SK-N-SH (cell line): ENCODE measurements around the gene FUT7. TPM values are rescaled to one million over a fixed set of nuclear protein-coding genes. Genes with fewer than 3 reads are reported as not detected.

ENCODE experiments used
- CTCF ChIA-PET: fragments of 300-600, 350-600 bp; formaldehyde crosslinking; extraction: SDS; loops from one replicate; lab custom pipeline; 2021; lab: Yijun Ruan, JAX
- POLR2A ChIA-PET: fragments of 350-600 bp; sonication (Branson Sonifier 250); formaldehyde crosslinking; extraction: SDS; loops from one replicate; lab custom pipeline; 2020; ENCODE audit warnings: antibody characterized with exemption, inconsistent platforms; lab: Yijun Ruan, JAX
- DNase-seq: peaks from one replicate; pipeline ENCODE4 v3.0.0; 2012
- H2AFZ ChIP-seq: fragments of 200-600 bp; sonication (generic); 2 replicates; pipeline ENCODE4 v1.8.1; 2016; ENCODE audit warnings: antibody characterized with exemption, mild to moderate bottlenecking, low read depth
- H3F3A ChIP-seq: fragments of 200-600 bp; sonication (generic); replicated peaks from 2 replicates; pipeline ENCODE3; 2016; ENCODE audit warnings: antibody characterized with exemption, mild to moderate bottlenecking; ENCODE audit not compliant: insufficient read depth
- H3K27ac ChIP-seq, 2 experiments: fragments of 200-500 bp in 1 of 2; fragments of 200-600 bp in 1 of 2; sonication (Bioruptor generic) in 1 of 2; sonication (generic), shearing (Covaris generic) in 1 of 2; 2 replicates each; pipeline versions ENCODE4 v1.5.1 to v1.6.1; 2014 to 2016; ENCODE audit warnings: low read depth in 2 of 2, inconsistent platforms in 1 of 2, low read length in 1 of 2, mild to moderate bottlenecking in 1 of 2, mixed read lengths in 1 of 2
- H3K27me3 ChIP-seq: fragments of 200-600 bp; sonication (generic), shearing (Covaris generic); 2 replicates; pipeline ENCODE4 v1.6.1; 2016; ENCODE audit warnings: mixed run types; ENCODE audit not compliant: insufficient read depth
- H3K36me3 ChIP-seq, 2 experiments: fragments of 200-500 bp in 1 of 2; fragments of 200-600 bp in 1 of 2; sonication (Bioruptor generic) in 1 of 2; sonication (generic) in 1 of 2; replicated peaks in 1 of 2; 2 replicates each; pipeline versions ENCODE3 to v1.5.1; 2014 to 2016; ENCODE audit warnings: low read length in 1 of 2, mild to moderate bottlenecking in 1 of 2; ENCODE audit not compliant: insufficient read depth in 2 of 2, control insufficient read depth in 1 of 2
- H3K4me1 ChIP-seq, 2 experiments: fragments of 200-500 bp in 1 of 2; fragments of 200-600 bp in 1 of 2; sonication (Bioruptor generic) in 1 of 2; sonication (generic), shearing (Covaris generic) in 1 of 2; 2 replicates each; pipeline versions ENCODE4 v1.5.1 to v1.6.1; 2014 to 2016; ENCODE audit warnings: low read depth in 1 of 2, low read length in 1 of 2, mixed run types in 1 of 2; ENCODE audit not compliant: insufficient read depth in 2 of 2, control insufficient read depth in 1 of 2
- H3K4me2 ChIP-seq: fragments of 200-600 bp; sonication (generic), shearing (Covaris generic); 2 replicates; pipeline ENCODE4 v1.6.1; 2017; ENCODE audit warnings: mixed run types
- H3K4me3 ChIP-seq, 2 experiments: fragments of 200-500 bp in 1 of 2; fragments of 200-600 bp in 1 of 2; sonication (Bioruptor generic) in 1 of 2; sonication (generic), shearing (Covaris generic) in 1 of 2; 2 replicates each; pipeline versions ENCODE4 v1.5.1 to v1.8.1; 2014 to 2016; ENCODE audit warnings: low read depth in 2 of 2, inconsistent platforms in 1 of 2, low read length in 1 of 2, mild to moderate bottlenecking in 1 of 2, mixed read lengths in 1 of 2, moderate library complexity in 1 of 2
- H3K79me2 ChIP-seq: fragments of 200-600 bp; sonication (generic); 2 replicates; pipeline ENCODE4 v1.8.1; 2017; ENCODE audit warnings: mild to moderate bottlenecking; ENCODE audit not compliant: insufficient read depth
- H3K9ac ChIP-seq: fragments of 200-600 bp; sonication (generic); 2 replicates; pipeline ENCODE4 v1.6.1; 2017; ENCODE audit warnings: mixed run types
- H3K9me2 ChIP-seq: fragments of 200-600 bp; sonication (generic); 2 replicates; pipeline ENCODE4 v1.6.1; 2017; ENCODE audit warnings: mixed run types
- H3K9me3 ChIP-seq: fragments of 200-600 bp; sonication (generic); 2 replicates; pipeline ENCODE4 v1.6.1; 2017; ENCODE audit warnings: mixed run types, mild to moderate bottlenecking, moderate library complexity
- H4K20me1 ChIP-seq: fragments of 200-600 bp; sonication (generic); 2 replicates; pipeline ENCODE4 v1.6.1; 2017; ENCODE audit warnings: mild to moderate bottlenecking, mixed run types; ENCODE audit not compliant: insufficient read depth
- ELF1 ChIP-seq: IDR thresholded peaks from 2 replicates; pipeline ENCODE4 v1.4.0; 2012
- EP300 ChIP-seq, 2 experiments: IDR thresholded peaks; 2 replicates each; pipeline versions ENCODE4 v1.4.0 to v1.6.1; 2012; ENCODE audit warnings: borderline replicate concordance in 1 of 2, low read depth in 1 of 2, low read length in 1 of 2
- GABPA ChIP-seq: IDR thresholded peaks from 2 replicates; pipeline ENCODE4 v1.4.0; 2012; ENCODE audit warnings: low read depth, mild to moderate bottlenecking
- GATA2 ChIP-seq: sonication (generic); formaldehyde crosslinking; IDR thresholded peaks from 2 replicates; pipeline ENCODE4 v1.5.0; 2020; ENCODE audit warnings: mild to moderate bottlenecking, missing genetic modification reagents
- MEF2A ChIP-seq: IDR thresholded peaks from 2 replicates; pipeline ENCODE4 v1.4.0; 2012; ENCODE audit warnings: low read depth, borderline replicate concordance
- MXI1 ChIP-seq: IDR thresholded peaks from 2 replicates; pipeline ENCODE4 v1.6.1; 2012; ENCODE audit warnings: mild to moderate bottlenecking, low read depth, low read length, improper control_type of control experiment
- NFIC ChIP-seq: IDR thresholded peaks from 2 replicates; pipeline ENCODE4 v1.4.0; 2012; ENCODE audit warnings: borderline replicate concordance
- NRF1 ChIP-seq: IDR thresholded peaks from 2 replicates; pipeline ENCODE4 v1.6.1; 2012; ENCODE audit warnings: low read depth, mild to moderate bottlenecking, low read length
- PBX3 ChIP-seq: IDR thresholded peaks from 2 replicates; pipeline ENCODE4; 2012
- RAD21 ChIP-seq: IDR thresholded peaks from 2 replicates; pipeline ENCODE4 v1.6.1; 2012; ENCODE audit warnings: mild to moderate bottlenecking, low read length
- RCOR1 ChIP-seq: fragments of 150-350 bp; IDR thresholded peaks from 2 replicates; pipeline ENCODE4 v1.6.1; 2017; ENCODE audit warnings: antibody characterized with exemption, low read length
- RFX5 ChIP-seq: IDR thresholded peaks from 2 replicates; pipeline ENCODE4 v1.6.1; 2012; ENCODE audit warnings: mild to moderate bottlenecking, improper control_type of control experiment, low read length
- RXRA ChIP-seq: IDR thresholded peaks from 2 replicates; pipeline ENCODE4 v1.4.0; 2012; ENCODE audit warnings: low read depth, mild to moderate bottlenecking, borderline replicate concordance
- SIN3A ChIP-seq: IDR thresholded peaks from 2 replicates; pipeline ENCODE4 v1.6.1; 2012; ENCODE audit warnings: low read depth, mild to moderate bottlenecking, low read length, moderate library complexity, borderline replicate concordance
- SMC3 ChIP-seq: IDR thresholded peaks from 2 replicates; pipeline ENCODE4 v1.6.1; 2012; ENCODE audit warnings: low read depth, low read length, improper control_type of control experiment
- TCF12 ChIP-seq: IDR thresholded peaks from 2 replicates; pipeline ENCODE4 v1.4.0; 2012
- YY1 ChIP-seq: IDR thresholded peaks from 2 replicates; pipeline ENCODE4 v1.4.0; 2012; ENCODE audit warnings: low read depth, mild to moderate bottlenecking
- WGBS: methylation state at CpG from one replicate; pipeline ENCODE4 v1.1.6; 2017; ENCODE audit warnings: low lambda C conversion rate; 5-methylcytosine and 5-hydroxymethylcytosine counted together
- polyA plus RNA-seq, 3 experiments: library from polyadenylated mRNA; depleted of rRNA; stranded (reverse); fragments of >200 nt; gene quantifications; 2 replicates each; pipeline ENCODE4 v1.2.3, GENCODE V29; 2012
- TF ChIP-seq, protein P1 (sequence below): fragments of 200-600 bp; sonication (generic); IDR thresholded peaks from 2 replicates; pipeline ENCODE4 v1.6.1; 2017; ENCODE audit warnings: antibody characterized with exemption, mild to moderate bottlenecking, moderate library complexity
- TF ChIP-seq, protein P2 (sequence below): IDR thresholded peaks from 2 replicates; pipeline ENCODE4 v1.4.0; 2012; ENCODE audit warnings: low read depth
- TF ChIP-seq, protein P3 (sequence below): IDR thresholded peaks from 2 replicates; pipeline ENCODE4 v1.4.0; 2012; ENCODE audit warnings: low read depth, borderline replicate concordance
- TF ChIP-seq, protein P4 (sequence below): IDR thresholded peaks from 2 replicates; pipeline ENCODE4 v1.6.1; 2012; ENCODE audit warnings: mild to moderate bottlenecking, low read depth, low read length, moderate library complexity

FUT7 gene
- polyA plus RNA-seq, 1 of the 3 experiments (the other 2 are of a cell fraction), result not detected

GRCh38 chr9:137048655-137049543, 17.0 kb upstream of the FUT7 start (continued):
- TF ChIP-seq, protein P1, sequence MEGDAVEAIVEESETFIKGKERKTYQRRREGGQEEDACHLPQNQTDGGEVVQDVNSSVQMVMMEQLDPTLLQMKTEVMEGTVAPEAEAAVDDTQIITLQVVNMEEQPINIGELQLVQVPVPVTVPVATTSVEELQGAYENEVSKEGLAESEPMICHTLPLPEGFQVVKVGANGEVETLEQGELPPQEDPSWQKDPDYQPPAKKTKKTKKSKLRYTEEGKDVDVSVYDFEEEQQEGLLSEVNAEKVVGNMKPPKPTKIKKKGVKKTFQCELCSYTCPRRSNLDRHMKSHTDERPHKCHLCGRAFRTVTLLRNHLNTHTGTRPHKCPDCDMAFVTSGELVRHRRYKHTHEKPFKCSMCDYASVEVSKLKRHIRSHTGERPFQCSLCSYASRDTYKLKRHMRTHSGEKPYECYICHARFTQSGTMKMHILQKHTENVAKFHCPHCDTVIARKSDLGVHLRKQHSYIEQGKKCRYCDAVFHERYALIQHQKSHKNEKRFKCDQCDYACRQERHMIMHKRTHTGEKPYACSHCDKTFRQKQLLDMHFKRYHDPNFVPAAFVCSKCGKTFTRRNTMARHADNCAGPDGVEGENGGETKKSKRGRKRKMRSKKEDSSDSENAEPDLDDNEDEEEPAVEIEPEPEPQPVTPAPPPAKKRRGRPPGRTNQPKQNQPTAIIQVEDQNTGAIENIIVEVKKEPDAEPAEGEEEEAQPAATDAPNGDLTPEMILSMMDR, result no peak
- no peak for TF ChIP-seq GATA2 (CRISPR knock-in tag)
- TF ChIP-seq, protein P2, sequence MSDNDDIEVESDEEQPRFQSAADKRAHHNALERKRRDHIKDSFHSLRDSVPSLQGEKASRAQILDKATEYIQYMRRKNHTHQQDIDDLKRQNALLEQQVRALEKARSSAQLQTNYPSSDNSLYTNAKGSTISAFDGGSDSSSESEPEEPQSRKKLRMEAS, result no peak

DNA sequence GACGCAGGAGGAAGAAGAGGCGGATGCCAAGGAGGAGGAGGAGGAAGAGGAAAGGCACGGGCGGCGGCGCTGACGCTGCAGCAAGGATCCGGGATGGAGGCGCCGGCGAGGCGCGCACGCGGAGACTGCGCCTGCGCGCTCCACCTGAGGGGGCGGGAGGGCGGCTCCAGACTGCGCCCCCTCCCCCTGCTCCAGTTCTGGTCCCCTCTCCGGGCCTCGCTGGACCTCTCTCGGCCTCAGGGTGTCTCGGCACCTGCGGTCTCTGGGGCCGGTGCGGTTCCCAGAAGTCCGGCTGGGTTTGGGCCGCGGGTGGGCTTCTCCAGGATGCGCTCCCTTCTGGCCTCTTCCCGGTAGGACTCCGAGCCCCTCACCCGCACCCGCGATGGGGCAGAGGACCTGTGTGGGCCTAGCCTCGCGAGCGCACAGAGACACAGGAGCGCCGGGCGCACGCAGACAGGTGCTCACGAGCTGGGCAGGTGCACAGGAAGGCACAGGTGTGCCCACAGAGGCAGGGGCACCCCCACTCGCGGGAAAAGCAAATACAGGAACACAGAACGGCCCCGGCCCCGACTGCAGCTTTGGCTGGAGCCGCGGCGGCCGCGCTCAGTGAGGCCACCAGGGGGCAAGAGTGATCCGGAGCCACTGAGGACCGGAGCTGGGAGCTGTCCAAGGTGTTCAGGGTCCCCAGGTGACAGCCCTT, 14.3 kb upstream of the FUT7 start, which contains the start of gene NPDC1:
TSS of gene NPDC1 (minus strand) at position 90 of the 700 bp plus-strand sequence. CDS start 188 bp downstream, outside the sequence.
- WGBS, result 4% methylated on average over 16 of the region's 57 CpGs
- Histone ChIP-seq H3K79me2 (no peaks in the 10 kb centered on the region), H3K27me3 (0 out of 2 replicates have a peak, but pooled peaks cover 5% of the 10 kb centered on the region), H3K9ac (peak within 1 kb of the TSS; percentile 41), H3K27ac (peak within 1 kb of the TSS in 1 of 2 experiments; percentile 78; a peak in 2 of 4 replicates), H3K9me2 (no peaks in the 10 kb centered on the region), H3K4me3 (peak within 1 kb of the TSS; percentile 62 to 73), H3K4me1 (peaks cover 11 to 25% of the 10 kb centered on the region in 2 experiments; a peak in 2 of 4 replicates), H4K20me1 (peaks cover 26% of the 10 kb centered on the region), H3F3A (peaks cover 3% of the 10 kb centered on the region), H3K9me3 (no peaks in the 10 kb centered on the region), H2AFZ (peak within 1 kb of the TSS; percentile 84; the same call in 1 of the 2 replicates), H3K4me2 (peak within 1 kb of the TSS; percentile 96), H3K36me3 (no peaks in the 10 kb centered on the region)
- POLR2A ChIA-PET, result interaction anchor here (1.3 to 1.7 kb wide), 4 partner anchors 9 to 40 kb away, joined by 4 to 12 read pairs (median 8); partner anchors contain the start of genes MAN1B1 and SAPCD2
- peak; percentile 96 for DNase-seq
- CTCF ChIA-PET, result interaction anchor here (0.5 to 19.8 kb wide), 32 partner anchors 9 to 317 kb away, joined by 3 to 803 read pairs (median 5); partner anchors contain the start of genes ABCA2, C8G, CYSRT1 and DPP7
- TF ChIP-seq MEF2A, result no peak
- no peak for TF ChIP-seq EP300 (IDR thresholded peaks at IDR 0.05; ENCODE audit: borderline replicate concordance in 1 of 2, low read depth in 1 of 2, low read length in 1 of 2)
- no peak; the same call in 1 of the 2 replicates for TF ChIP-seq YY1
- TF ChIP-seq NFIC, result no peak
- no peak for TF ChIP-seq ELF1
- TF ChIP-seq GABPA, result no peak
- peak; percentile 13; the same call in 1 of the 2 replicates for TF ChIP-seq MXI1
- peak; percentile 75 for TF ChIP-seq RAD21
- TF ChIP-seq, protein P3, sequence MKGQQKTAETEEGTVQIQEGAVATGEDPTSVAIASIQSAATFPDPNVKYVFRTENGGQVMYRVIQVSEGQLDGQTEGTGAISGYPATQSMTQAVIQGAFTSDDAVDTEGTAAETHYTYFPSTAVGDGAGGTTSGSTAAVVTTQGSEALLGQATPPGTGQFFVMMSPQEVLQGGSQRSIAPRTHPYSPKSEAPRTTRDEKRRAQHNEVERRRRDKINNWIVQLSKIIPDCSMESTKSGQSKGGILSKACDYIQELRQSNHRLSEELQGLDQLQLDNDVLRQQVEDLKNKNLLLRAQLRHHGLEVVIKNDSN, result no peak
- TF ChIP-seq RCOR1, result 0 out of 2 replicates have a peak, but pooled peaks have one; percentile 10
- TF ChIP-seq SIN3A, result peak; percentile 88
- TF ChIP-seq, protein P4, sequence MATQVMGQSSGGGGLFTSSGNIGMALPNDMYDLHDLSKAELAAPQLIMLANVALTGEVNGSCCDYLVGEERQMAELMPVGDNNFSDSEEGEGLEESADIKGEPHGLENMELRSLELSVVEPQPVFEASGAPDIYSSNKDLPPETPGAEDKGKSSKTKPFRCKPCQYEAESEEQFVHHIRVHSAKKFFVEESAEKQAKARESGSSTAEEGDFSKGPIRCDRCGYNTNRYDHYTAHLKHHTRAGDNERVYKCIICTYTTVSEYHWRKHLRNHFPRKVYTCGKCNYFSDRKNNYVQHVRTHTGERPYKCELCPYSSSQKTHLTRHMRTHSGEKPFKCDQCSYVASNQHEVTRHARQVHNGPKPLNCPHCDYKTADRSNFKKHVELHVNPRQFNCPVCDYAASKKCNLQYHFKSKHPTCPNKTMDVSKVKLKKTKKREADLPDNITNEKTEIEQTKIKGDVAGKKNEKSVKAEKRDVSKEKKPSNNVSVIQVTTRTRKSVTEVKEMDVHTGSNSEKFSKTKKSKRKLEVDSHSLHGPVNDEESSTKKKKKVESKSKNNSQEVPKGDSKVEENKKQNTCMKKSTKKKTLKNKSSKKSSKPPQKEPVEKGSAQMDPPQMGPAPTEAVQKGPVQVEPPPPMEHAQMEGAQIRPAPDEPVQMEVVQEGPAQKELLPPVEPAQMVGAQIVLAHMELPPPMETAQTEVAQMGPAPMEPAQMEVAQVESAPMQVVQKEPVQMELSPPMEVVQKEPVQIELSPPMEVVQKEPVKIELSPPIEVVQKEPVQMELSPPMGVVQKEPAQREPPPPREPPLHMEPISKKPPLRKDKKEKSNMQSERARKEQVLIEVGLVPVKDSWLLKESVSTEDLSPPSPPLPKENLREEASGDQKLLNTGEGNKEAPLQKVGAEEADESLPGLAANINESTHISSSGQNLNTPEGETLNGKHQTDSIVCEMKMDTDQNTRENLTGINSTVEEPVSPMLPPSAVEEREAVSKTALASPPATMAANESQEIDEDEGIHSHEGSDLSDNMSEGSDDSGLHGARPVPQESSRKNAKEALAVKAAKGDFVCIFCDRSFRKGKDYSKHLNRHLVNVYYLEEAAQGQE, result peak; percentile 98
- no peak for TF ChIP-seq PBX3
- TF ChIP-seq SMC3, result peak; percentile 83
- no peak for TF ChIP-seq RFX5
- TF ChIP-seq, protein P2, result peak; percentile 30; the same call in 1 of the 2 replicates
- TF ChIP-seq RXRA, result no peak
- TF ChIP-seq NRF1, result peak; percentile 29; the same call in 1 of the 2 replicates
- no peak for TF ChIP-seq TCF12
- no peak for TF ChIP-seq GATA2 (CRISPR knock-in tag)
